Peyer's patch (tissue), 4 donors: ENCODE results near the gene TPCN2. TPM values are rescaled to one million over a fixed set of nuclear protein-coding genes. Genes with fewer than 3 reads are reported as not detected.

Source experiments
- DNase-seq, 3 donors: peaks; one replicate each; pipeline ENCODE4 v3.0.0-alpha.2; 2017 to 2019
- H3K27ac ChIP-seq, 4 donors: fragments of 200-600 bp; sonication (generic); one replicate each; pipeline ENCODE4 v1.5.1; 2016 to 2019
- H3K27me3 ChIP-seq, 2 donors: fragments of 200-600 bp; sonication (generic); one replicate each; pipeline ENCODE4 v1.5.1; 2019
- H3K36me3 ChIP-seq, 3 donors: fragments of 200-600 bp; sonication (generic); one replicate each; pipeline ENCODE4 v1.5.1; 2016 to 2019
- H3K4me1 ChIP-seq, 4 donors: fragments of 200-600 bp; sonication (generic); one replicate each; pipeline ENCODE4 v1.5.1; 2016 to 2019
- H3K4me3 ChIP-seq, 4 donors: fragments of 200-600 bp; sonication (generic); 1 replicate in 3 of 4; 2 replicates in 1 of 4; pipeline ENCODE4 v1.5.1; 2016 to 2019; ENCODE audit warnings: mild to moderate bottlenecking in 1 of 4
- H3K9me3 ChIP-seq, 4 donors: fragments of 200-600 bp; sonication (generic); one replicate each; pipeline ENCODE4 v1.5.1; 2016 to 2019; ENCODE audit warnings: mild to moderate bottlenecking in 1 of 4
- POLR2A ChIP-seq, 2 donors: fragments of 450-650 bp; IDR thresholded peaks; one replicate each; pipeline ENCODE4 v1.5.1; 2017; ENCODE audit warnings: antibody characterized with exemption in 2 of 2, mild to moderate bottlenecking in 2 of 2, moderate library complexity in 2 of 2
- total RNA-seq, 4 donors: library from RNA; depleted of rRNA; stranded (reverse); fragments of >200 nt; gene quantifications; one replicate each; pipeline ENCODE4 v1.1.0, GENCODE V29; 2016
- TF ChIP-seq, protein P1 (sequence below), 6 experiments: fragments of 450-650 bp in 4 of 6; fragments of 200-600 bp in 2 of 6; sonication (generic) in 1 of 6; IDR thresholded peaks; one replicate each; pipeline ENCODE4 v1.5.1; 2017 to 2019; ENCODE audit warnings: antibody characterized with exemption in 6 of 6, mild to moderate bottlenecking in 3 of 6, moderate library complexity in 1 of 6

Gene TPCN2
- total RNA-seq, 4 donors from 2014 or later, result 22.4 to 42.5 (median 33.0) TPM

DNA sequence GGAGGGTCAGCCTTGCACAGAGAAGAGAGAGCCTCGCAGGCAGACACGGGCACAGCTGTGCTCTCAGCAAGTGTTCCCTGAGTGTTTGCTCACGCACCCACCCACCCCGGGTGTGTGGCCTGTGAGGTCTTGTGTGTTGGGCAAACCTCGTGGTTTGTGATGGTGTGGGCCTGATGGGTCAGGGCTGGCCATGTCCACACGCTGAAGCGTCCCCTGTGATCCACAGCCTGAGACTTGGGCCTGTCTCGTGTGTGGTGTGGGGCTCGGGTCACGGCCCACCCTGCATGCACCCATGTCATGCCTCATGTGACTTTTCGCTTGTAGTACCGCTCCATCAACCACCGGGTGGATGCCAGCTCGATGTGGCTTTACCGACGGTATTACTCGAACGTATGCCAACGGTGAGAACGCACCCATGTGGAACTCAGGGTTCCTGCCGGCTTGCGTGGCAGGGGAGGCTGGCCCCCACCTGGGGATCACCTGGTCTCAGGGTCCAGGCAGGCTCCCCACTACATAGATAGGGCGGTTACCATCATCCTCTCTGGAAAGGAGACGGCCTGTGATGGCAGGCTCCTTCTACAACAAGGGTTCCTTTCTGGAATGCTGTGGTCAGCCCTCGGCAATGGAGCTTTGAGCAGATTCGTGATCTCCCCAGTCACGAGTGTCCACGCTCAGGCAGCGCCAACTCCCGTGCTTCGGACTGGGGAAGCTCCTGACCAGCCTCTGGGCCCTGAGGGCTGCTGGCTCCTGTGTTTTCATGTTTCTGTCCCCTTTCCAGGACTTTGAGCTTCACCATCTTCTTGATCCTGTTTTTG is 5.9 kb downstream of the TPCN2 start:
- Histone ChIP-seq H3K4me1 (peaks cover 0 to 59% (median 10%) of the 10 kb centered on the region in 4 donors), H3K36me3 (peaks cover 0 to 29% (median 0%) of the 10 kb centered on the region in 3 donors), H3K4me3 (peak overlapping the region in 1 of 4 donors; percentile 10), H3K27ac (peak overlapping the region in 3 of 4 donors; percentile 53 to 80 (median 74)), H3K27me3 (no peaks in the 10 kb centered on the region), H3K9me3 (no peaks in the 10 kb centered on the region)
- no peak for DNase-seq
- no peak for TF ChIP-seq POLR2A (IDR thresholded peaks at IDR 0.05)
- TF ChIP-seq, protein P1, sequence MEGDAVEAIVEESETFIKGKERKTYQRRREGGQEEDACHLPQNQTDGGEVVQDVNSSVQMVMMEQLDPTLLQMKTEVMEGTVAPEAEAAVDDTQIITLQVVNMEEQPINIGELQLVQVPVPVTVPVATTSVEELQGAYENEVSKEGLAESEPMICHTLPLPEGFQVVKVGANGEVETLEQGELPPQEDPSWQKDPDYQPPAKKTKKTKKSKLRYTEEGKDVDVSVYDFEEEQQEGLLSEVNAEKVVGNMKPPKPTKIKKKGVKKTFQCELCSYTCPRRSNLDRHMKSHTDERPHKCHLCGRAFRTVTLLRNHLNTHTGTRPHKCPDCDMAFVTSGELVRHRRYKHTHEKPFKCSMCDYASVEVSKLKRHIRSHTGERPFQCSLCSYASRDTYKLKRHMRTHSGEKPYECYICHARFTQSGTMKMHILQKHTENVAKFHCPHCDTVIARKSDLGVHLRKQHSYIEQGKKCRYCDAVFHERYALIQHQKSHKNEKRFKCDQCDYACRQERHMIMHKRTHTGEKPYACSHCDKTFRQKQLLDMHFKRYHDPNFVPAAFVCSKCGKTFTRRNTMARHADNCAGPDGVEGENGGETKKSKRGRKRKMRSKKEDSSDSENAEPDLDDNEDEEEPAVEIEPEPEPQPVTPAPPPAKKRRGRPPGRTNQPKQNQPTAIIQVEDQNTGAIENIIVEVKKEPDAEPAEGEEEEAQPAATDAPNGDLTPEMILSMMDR (IDR thresholded peaks at IDR 0.05), result no peak

DNA sequence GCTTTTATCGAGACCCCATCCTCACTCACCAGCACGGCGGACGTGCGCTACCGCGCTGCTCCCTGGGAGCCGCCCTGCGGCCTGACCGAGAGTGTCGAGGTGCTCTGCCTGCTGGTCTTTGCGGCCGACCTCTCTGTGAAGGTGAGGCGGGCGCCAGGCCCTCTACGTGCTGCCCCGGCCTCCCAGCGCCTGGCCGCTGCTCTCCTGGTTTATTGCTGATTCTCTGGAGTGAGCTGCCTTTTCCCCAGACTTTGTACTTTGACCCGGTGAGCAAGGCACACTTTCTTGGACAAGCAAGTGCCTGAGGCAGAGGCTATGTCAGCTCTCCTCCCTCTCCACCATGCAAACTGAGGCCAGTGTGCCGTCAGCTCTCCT is 6.5 kb downstream of the TPCN2 start:
- peak in 2 of 3 donors; percentile 83 to 90 for DNase-seq
- Histone ChIP-seq H3K27me3 (no peaks in the 10 kb centered on the region), H3K4me3 (peak overlapping the region in 1 of 4 donors; percentile 10), H3K36me3 (peaks cover 0 to 35% (median 0%) of the 10 kb centered on the region in 3 donors), H3K9me3 (no peaks in the 10 kb centered on the region), H3K27ac (peak overlapping the region; percentile 53 to 80 (median 74)), H3K4me1 (peaks cover 0 to 53% (median 8%) of the 10 kb centered on the region in 4 donors)
- TF ChIP-seq, protein P1 (IDR thresholded peaks at IDR 0.05), result no peak
- TF ChIP-seq POLR2A (IDR thresholded peaks at IDR 0.05), result peak; percentile 28

DNA sequence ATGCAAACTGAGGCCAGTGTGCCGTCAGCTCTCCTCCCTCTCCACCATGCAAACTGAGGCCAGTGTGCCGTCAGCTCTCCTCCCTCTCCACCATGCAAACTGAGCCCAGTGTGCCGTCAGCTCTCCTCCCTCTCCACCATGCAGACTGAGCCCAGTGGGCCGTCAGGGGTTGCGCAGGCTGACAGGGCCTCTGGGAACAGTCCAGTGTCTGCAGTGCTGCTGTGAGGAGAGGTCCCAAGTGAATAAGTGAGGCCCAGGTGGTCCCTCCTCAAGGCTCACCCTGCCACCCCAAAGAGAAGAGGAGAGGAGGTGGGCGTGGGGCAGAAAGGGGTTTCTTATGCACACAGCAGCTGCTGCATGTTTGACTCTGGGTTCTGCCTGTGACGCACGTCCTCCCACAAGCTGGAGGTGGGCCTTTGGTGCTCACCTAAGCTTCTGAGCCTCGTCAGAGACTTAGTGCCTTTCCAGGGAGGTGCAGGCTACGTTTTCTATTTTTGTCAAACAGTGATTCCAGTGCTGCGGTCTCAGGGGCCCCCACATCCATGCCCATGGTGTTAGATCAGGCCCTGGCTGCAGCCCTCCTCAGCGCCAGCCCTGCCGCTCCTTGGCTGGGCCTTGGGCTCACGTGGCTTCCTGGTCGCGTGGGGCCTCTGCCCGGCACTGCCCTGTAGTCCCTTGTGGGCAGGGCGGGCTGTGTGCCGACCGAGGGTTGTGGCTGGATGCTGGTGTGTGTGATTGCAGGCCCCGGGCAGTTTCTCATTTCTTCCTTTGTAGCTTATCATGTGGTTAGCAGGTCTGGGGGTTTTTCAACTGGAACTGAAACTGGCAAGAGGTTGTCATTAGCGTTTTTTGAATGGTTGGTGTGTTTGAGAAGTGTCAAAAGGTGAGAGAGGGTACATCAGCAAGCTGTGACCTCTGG is 7.1 kb downstream of the TPCN2 start:
- TF ChIP-seq, protein P1 (IDR thresholded peaks at IDR 0.05), result no peak
- no peak for TF ChIP-seq POLR2A (IDR thresholded peaks at IDR 0.05)
- Histone ChIP-seq H3K4me1 (peaks cover 0 to 47% (median 8%) of the 10 kb centered on the region in 4 donors), H3K4me3 (peak overlapping the region in 1 of 4 donors; percentile 1), H3K27me3 (no peaks in the 10 kb centered on the region), H3K36me3 (peaks cover 0 to 38% (median 0%) of the 10 kb centered on the region in 3 donors), H3K27ac (peak overlapping the region; percentile 47 to 80 (median 74)), H3K9me3 (no peaks in the 10 kb centered on the region)
- DNase-seq, result peak; percentile 66 to 88 (median 82)

DNA sequence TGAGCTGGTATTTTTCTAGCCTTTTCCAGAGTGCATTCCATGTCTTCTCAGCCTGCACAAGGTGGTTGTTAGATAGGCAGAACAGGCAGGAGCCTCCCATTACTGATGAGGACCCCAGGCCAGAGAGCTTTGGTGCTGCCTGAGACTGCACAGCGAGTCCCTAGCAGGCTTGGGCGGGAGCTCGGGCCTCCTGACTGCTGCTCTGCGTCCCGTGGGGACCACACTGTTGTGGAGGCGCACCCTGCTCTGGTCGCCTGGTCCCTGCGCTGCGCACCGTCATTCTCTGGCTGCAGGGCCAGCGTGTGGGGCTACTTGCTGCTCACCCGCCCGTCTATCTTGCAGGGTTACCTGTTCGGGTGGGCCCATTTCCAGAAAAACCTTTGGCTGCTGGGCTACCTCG is 8.5 kb downstream of the TPCN2 start:
- Histone ChIP-seq H3K27ac (no peak overlapping the region), H3K27me3 (no peaks in the 10 kb centered on the region), H3K9me3 (no peaks in the 10 kb centered on the region), H3K4me3 (no peak overlapping the region), H3K36me3 (peaks cover 0 to 41% (median 0%) of the 10 kb centered on the region in 3 donors), H3K4me1 (peaks cover 0 to 35% (median 8%) of the 10 kb centered on the region in 4 donors)
- no peak for TF ChIP-seq POLR2A (IDR thresholded peaks at IDR 0.05)
- TF ChIP-seq, protein P1 (IDR thresholded peaks at IDR 0.05), result no peak
- no peak for DNase-seq

DNA sequence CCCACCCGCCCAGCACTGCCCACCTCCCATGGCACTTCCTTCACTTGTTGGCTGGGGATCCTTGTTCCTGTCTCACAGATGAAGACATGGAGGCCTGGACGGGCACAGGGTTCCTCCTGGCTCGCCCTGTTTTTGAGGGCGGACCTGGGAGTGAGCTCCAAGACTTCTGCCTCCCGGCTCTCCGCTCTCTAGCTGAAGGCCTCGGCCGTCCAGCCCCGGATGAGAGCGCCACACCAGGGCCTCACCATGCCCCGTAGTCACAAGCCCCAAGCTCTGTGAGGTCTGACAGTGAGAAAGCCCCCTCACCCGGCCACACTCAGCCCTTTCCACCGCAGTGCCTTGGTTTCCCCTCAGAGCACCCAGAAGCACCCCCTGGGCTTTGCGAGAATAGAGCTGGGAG is 9.1 kb downstream of the TPCN2 start:
- peaks cover 0 to 44% (median 0%) of the 10 kb centered on the region in 3 donors for H3K36me3 ChIP-seq
- no peak overlapping the region for H3K4me3 ChIP-seq
- peaks cover 0 to 29% (median 8%) of the 10 kb centered on the region in 4 donors for H3K4me1 ChIP-seq
- DNase-seq, result no peak
- TF ChIP-seq, protein P1 (IDR thresholded peaks at IDR 0.05), result no peak
- no peak for TF ChIP-seq POLR2A (IDR thresholded peaks at IDR 0.05)
- no peaks in the 10 kb centered on the region for H3K27me3 ChIP-seq
- no peaks in the 10 kb centered on the region for H3K9me3 ChIP-seq
- no peak overlapping the region for H3K27ac ChIP-seq
